A673 (cell line): ENCODE results near the gene CTNNA3.

Experiments
- EZH2 ChIP-seq: fragments of 200-600 bp; sonication (generic); IDR thresholded peaks from 2 replicates; pipeline ENCODE4 v1.6.1; 2017; ENCODE audit warnings: borderline replicate concordance, low read depth, mild to moderate bottlenecking, mixed read lengths, antibody characterized with exemption, low read length; ENCODE audit not compliant: poor library complexity, severe bottlenecking
- TF ChIP-seq, protein P1 (sequence below): fragments of 300-800, 200-600 bp; sonication (generic); conservative IDR thresholded peaks from 2 replicates; pipeline ENCODE4 v1.5.1; 2017; ENCODE audit warnings: low read depth, mild to moderate bottlenecking, antibody characterized with exemption, low read length, moderate library complexity, mixed read lengths

DNA sequence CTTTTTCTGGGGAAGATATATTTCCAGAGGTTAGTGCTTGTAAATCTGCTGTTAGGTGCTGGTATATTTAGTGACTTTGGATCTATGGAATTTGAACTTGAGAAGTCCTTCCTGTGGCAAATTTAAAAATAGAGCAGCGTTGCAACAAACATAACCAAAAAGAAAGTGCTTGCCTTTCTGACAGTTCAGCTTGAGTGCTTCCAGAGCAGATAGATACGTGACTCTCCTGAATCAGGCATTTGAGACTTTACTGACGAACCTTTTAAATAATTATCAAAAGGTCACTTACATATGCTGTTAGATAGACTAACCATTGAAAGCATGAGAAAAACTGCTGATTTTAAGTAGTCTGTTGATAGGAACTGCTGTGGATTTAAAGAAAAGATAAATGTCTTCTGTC, 1157.6 kb downstream of the CTNNA3 start:
- TF ChIP-seq, protein P1, sequence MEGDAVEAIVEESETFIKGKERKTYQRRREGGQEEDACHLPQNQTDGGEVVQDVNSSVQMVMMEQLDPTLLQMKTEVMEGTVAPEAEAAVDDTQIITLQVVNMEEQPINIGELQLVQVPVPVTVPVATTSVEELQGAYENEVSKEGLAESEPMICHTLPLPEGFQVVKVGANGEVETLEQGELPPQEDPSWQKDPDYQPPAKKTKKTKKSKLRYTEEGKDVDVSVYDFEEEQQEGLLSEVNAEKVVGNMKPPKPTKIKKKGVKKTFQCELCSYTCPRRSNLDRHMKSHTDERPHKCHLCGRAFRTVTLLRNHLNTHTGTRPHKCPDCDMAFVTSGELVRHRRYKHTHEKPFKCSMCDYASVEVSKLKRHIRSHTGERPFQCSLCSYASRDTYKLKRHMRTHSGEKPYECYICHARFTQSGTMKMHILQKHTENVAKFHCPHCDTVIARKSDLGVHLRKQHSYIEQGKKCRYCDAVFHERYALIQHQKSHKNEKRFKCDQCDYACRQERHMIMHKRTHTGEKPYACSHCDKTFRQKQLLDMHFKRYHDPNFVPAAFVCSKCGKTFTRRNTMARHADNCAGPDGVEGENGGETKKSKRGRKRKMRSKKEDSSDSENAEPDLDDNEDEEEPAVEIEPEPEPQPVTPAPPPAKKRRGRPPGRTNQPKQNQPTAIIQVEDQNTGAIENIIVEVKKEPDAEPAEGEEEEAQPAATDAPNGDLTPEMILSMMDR: no peak
- TF ChIP-seq EZH2: no peak
